ENCODE measurements around the gene DRGX.

DRGX gene

GRCh38 chr10:49319206-49319605 is 76.7 kb downstream of the DRGX start:
- no peak overlapping the region for H2AK5ac ChIP-seq (ENCODE audit: low read length)

GRCh38 chr10:49318755-49319154 is 77.1 kb downstream of the DRGX start:
- Histone ChIP-seq H3K23ac (ENCODE audit: low read length) (no peak overlapping the region), H3K79me1 (ENCODE audit: low read length) (no peaks in the 10 kb centered on the region), H3K4me3 (ENCODE audit: low read depth, low read length) (no peak overlapping the region), H3K4me2 (ENCODE audit: low read length) (no peak overlapping the region), H2AFZ (ENCODE audit: insufficient read depth, low read length, poor library complexity) (no peak overlapping the region), H2BK12ac (ENCODE audit: low read length) (no peak overlapping the region), H3K9ac (ENCODE audit: low read length) (no peak overlapping the region), H2BK5ac (ENCODE audit: low read depth, low read length, poor library complexity) (no peak overlapping the region), H3K18ac (ENCODE audit: low read length) (no peak overlapping the region), H4K12ac (ENCODE audit: low read depth, low read length) (no peak overlapping the region), H3K27ac (ENCODE audit: low read depth, low read length) (no peak overlapping the region), H4K91ac (ENCODE audit: low read depth, low read length) (no peak overlapping the region), H3K27me3 (ENCODE audit: insufficient read depth, low read length) (peaks cover 2% of the 10 kb centered on the region), H3K14ac (ENCODE audit: low read length) (no peak overlapping the region), H3K79me2 (ENCODE audit: control insufficient read depth, insufficient read depth, low read length, poor library complexity) (no peaks in the 10 kb centered on the region), H3K36me3 (ENCODE audit: control insufficient read depth in 1 of 2, insufficient read depth in 2 of 2, low read length in 2 of 2) (no peaks in the 10 kb centered on the region), H2BK120ac (ENCODE audit: insufficient read depth, low read length, poor library complexity) (no peak overlapping the region), H3K4ac (ENCODE audit: low read depth, low read length) (no peak overlapping the region), H3K4me1 (ENCODE audit: control insufficient read depth in 1 of 2, insufficient read depth in 2 of 2, low read length in 2 of 2) (no peaks in the 10 kb centered on the region), H3K9me3 (ENCODE audit: insufficient read depth, low read depth, low read length) (peaks cover 2% of the 10 kb centered on the region), H2AK5ac (ENCODE audit: low read length) (no peak overlapping the region), H4K8ac (ENCODE audit: low read depth, low read length) (no peak overlapping the region)
- no peak for DNase-seq

More at GRCh38 chr10:49319206-49319605, 76.7 kb downstream of the DRGX start:
- Histone ChIP-seq H2BK5ac (ENCODE audit: low read depth, low read length, poor library complexity) (no peak overlapping the region), H3K4me2 (ENCODE audit: low read length) (no peak overlapping the region), H3K27ac (ENCODE audit: low read depth, low read length) (no peak overlapping the region), H2BK12ac (ENCODE audit: low read length) (no peak overlapping the region), H3K27me3 (ENCODE audit: insufficient read depth, low read length) (peaks cover 7% of the 10 kb centered on the region), H3K79me2 (ENCODE audit: control insufficient read depth, insufficient read depth, low read length, poor library complexity) (no peaks in the 10 kb centered on the region), H3K36me3 (ENCODE audit: control insufficient read depth in 1 of 2, insufficient read depth in 2 of 2, low read length in 2 of 2) (no peaks in the 10 kb centered on the region), H3K79me1 (ENCODE audit: low read length) (no peaks in the 10 kb centered on the region), H3K18ac (ENCODE audit: low read length) (no peak overlapping the region), H3K4me3 (ENCODE audit: low read depth, low read length) (no peak overlapping the region), H3K9ac (ENCODE audit: low read length) (no peak overlapping the region), H4K8ac (ENCODE audit: low read depth, low read length) (no peak overlapping the region), H2AFZ (ENCODE audit: insufficient read depth, low read length, poor library complexity) (no peak overlapping the region), H3K4me1 (ENCODE audit: control insufficient read depth in 1 of 2, insufficient read depth in 2 of 2, low read length in 2 of 2) (no peaks in the 10 kb centered on the region), H3K9me3 (ENCODE audit: insufficient read depth, low read depth, low read length) (peaks cover 3% of the 10 kb centered on the region), H4K91ac (ENCODE audit: low read depth, low read length) (no peak overlapping the region), H4K12ac (ENCODE audit: low read depth, low read length) (no peak overlapping the region), H3K23ac (ENCODE audit: low read length) (no peak overlapping the region), H2BK120ac (ENCODE audit: insufficient read depth, low read length, poor library complexity) (no peak overlapping the region), H3K14ac (ENCODE audit: low read length) (no peak overlapping the region), H3K4ac (ENCODE audit: low read depth, low read length) (no peak overlapping the region)
- WGBS (ENCODE audit: extremely low coverage, insufficient coverage, insufficient read length), result no CpG with 5 or more reads among the region's 1 CpG
- DNase-seq, result no peak

- WGBS (ENCODE audit: extremely low coverage, insufficient coverage, insufficient read length), result no CpG with 5 or more reads among the region's 6 CpGs
- H3K4me1 ChIP-seq (ENCODE audit: control insufficient read depth in 1 of 2, insufficient read depth in 2 of 2, low read length in 2 of 2), result no peaks in the 10 kb centered on the region
- DNase-seq, result no peak
- H2BK5ac ChIP-seq (ENCODE audit: low read depth, low read length, poor library complexity), result no peak overlapping the region
- H3K9ac ChIP-seq (ENCODE audit: low read length), result no peak overlapping the region
- H3K79me1 ChIP-seq (ENCODE audit: low read length), result no peaks in the 10 kb centered on the region
- H3K4me2 ChIP-seq (ENCODE audit: low read length), result no peak overlapping the region
- peak overlapping the region; percentile 14 for H3K4me3 ChIP-seq (ENCODE audit: low read depth, low read length)
- peaks cover 4% of the 10 kb centered on the region for H3K27me3 ChIP-seq (ENCODE audit: insufficient read depth, low read length)
- no peak overlapping the region for H2AK5ac ChIP-seq (ENCODE audit: low read length)
- no peak overlapping the region for H2BK12ac ChIP-seq (ENCODE audit: low read length)
- H3K27ac ChIP-seq (ENCODE audit: low read depth, low read length), result no peak overlapping the region
- H2BK120ac ChIP-seq (ENCODE audit: insufficient read depth, low read length, poor library complexity), result no peak overlapping the region
- no peak overlapping the region for H4K91ac ChIP-seq (ENCODE audit: low read depth, low read length)
- no peak overlapping the region for H4K12ac ChIP-seq (ENCODE audit: low read depth, low read length)
- H3K9me3 ChIP-seq (ENCODE audit: insufficient read depth, low read depth, low read length), result peaks cover 2% of the 10 kb centered on the region
- H3K18ac ChIP-seq (ENCODE audit: low read length), result no peak overlapping the region
- H3K14ac ChIP-seq (ENCODE audit: low read length), result no peak overlapping the region
- no peak overlapping the region for H4K8ac ChIP-seq (ENCODE audit: low read depth, low read length)
- H3K36me3 ChIP-seq (ENCODE audit: control insufficient read depth in 1 of 2, insufficient read depth in 2 of 2, low read length in 2 of 2), result no peaks in the 10 kb centered on the region
- no peak overlapping the region for H2AFZ ChIP-seq (ENCODE audit: insufficient read depth, low read length, poor library complexity)
- no peak overlapping the region for H3K23ac ChIP-seq (ENCODE audit: low read length)
- H3K4ac ChIP-seq (ENCODE audit: low read depth, low read length), result no peak overlapping the region
- no peaks in the 10 kb centered on the region for H3K79me2 ChIP-seq (ENCODE audit: control insufficient read depth, insufficient read depth, low read length, poor library complexity)
Observed at GRCh38 chr10:49318028-49318427, 77.9 kb downstream of the DRGX start.

GRCh38 chr10:49314806-49315205 is 81.1 kb downstream of the DRGX start:
- no peak overlapping the region for H2BK120ac ChIP-seq (ENCODE audit: insufficient read depth, low read length, poor library complexity)
- no peak overlapping the region for H3K23ac ChIP-seq (ENCODE audit: low read length)
- H3K4me1 ChIP-seq (ENCODE audit: control insufficient read depth in 1 of 2, insufficient read depth in 2 of 2, low read length in 2 of 2), result no peaks in the 10 kb centered on the region

More at GRCh38 chr10:49314806-49315205, 81.1 kb downstream of the DRGX start:
- WGBS (ENCODE audit: extremely low coverage, insufficient coverage, insufficient read length), result no CpG with 5 or more reads among the region's 5 CpGs
- no peak overlapping the region for H3K4me2 ChIP-seq (ENCODE audit: low read length)
- H3K36me3 ChIP-seq (ENCODE audit: control insufficient read depth in 1 of 2, insufficient read depth in 2 of 2, low read length in 2 of 2), result no peaks in the 10 kb centered on the region
- no peak overlapping the region for H2AFZ ChIP-seq (ENCODE audit: insufficient read depth, low read length, poor library complexity)
- H3K4me3 ChIP-seq (ENCODE audit: low read depth, low read length), result no peak overlapping the region
- H3K27ac ChIP-seq (ENCODE audit: low read depth, low read length), result no peak overlapping the region
- no peaks in the 10 kb centered on the region for H3K79me2 ChIP-seq (ENCODE audit: control insufficient read depth, insufficient read depth, low read length, poor library complexity)
- peaks cover 4% of the 10 kb centered on the region for H3K9me3 ChIP-seq (ENCODE audit: insufficient read depth, low read depth, low read length)
- H3K4ac ChIP-seq (ENCODE audit: low read depth, low read length), result no peak overlapping the region
- no peak for DNase-seq
- no peak overlapping the region for H4K8ac ChIP-seq (ENCODE audit: low read depth, low read length)
- no peak overlapping the region for H4K12ac ChIP-seq (ENCODE audit: low read depth, low read length)
- H4K91ac ChIP-seq (ENCODE audit: low read depth, low read length), result no peak overlapping the region
- no peak overlapping the region for H3K9ac ChIP-seq (ENCODE audit: low read length)
- no peak overlapping the region for H2AK5ac ChIP-seq (ENCODE audit: low read length)
- no peak overlapping the region for H2BK12ac ChIP-seq (ENCODE audit: low read length)
- H3K27me3 ChIP-seq (ENCODE audit: insufficient read depth, low read length), result peaks cover 4% of the 10 kb centered on the region
- H2BK5ac ChIP-seq (ENCODE audit: low read depth, low read length, poor library complexity), result no peak overlapping the region
- no peak overlapping the region for H3K18ac ChIP-seq (ENCODE audit: low read length)
- no peak overlapping the region for H3K14ac ChIP-seq (ENCODE audit: low read length)
- H3K79me1 ChIP-seq (ENCODE audit: low read length), result no peaks in the 10 kb centered on the region
